ENCODE results near the gene PAH. TPM values are rescaled to one million over a fixed set of nuclear protein-coding genes. Genes with fewer than 3 reads are reported as not detected.

The PAH gene
- total RNA-seq, 2 experiments from 2014 or later, result not detected

GRCh38 chr12:102946042-102946441 lies 29.0 kb upstream of the PAH start:
- Mint-ChIP-seq H3K36me3 (ENCODE audit: low read depth) (no peaks in the 10 kb centered on the region), H3K4me1 (ENCODE audit: low read depth) (no peaks in the 10 kb centered on the region), H3K4me3 (no peak overlapping the region), H3K9me3 (no peaks in the 10 kb centered on the region), H3K27me3 (peaks cover 67% of the 10 kb centered on the region), H3K27ac (no peak overlapping the region)
- TF ChIP-seq, protein P1, sequence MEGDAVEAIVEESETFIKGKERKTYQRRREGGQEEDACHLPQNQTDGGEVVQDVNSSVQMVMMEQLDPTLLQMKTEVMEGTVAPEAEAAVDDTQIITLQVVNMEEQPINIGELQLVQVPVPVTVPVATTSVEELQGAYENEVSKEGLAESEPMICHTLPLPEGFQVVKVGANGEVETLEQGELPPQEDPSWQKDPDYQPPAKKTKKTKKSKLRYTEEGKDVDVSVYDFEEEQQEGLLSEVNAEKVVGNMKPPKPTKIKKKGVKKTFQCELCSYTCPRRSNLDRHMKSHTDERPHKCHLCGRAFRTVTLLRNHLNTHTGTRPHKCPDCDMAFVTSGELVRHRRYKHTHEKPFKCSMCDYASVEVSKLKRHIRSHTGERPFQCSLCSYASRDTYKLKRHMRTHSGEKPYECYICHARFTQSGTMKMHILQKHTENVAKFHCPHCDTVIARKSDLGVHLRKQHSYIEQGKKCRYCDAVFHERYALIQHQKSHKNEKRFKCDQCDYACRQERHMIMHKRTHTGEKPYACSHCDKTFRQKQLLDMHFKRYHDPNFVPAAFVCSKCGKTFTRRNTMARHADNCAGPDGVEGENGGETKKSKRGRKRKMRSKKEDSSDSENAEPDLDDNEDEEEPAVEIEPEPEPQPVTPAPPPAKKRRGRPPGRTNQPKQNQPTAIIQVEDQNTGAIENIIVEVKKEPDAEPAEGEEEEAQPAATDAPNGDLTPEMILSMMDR (IDR thresholded peaks at IDR 0.05), result no peak
- intact Hi-C loops (cut with DNase I, micrococcal nuclease), result no loop called here
- Histone ChIP-seq H3K27ac (ENCODE audit: low read depth in 1 of 2, low read length in 2 of 2) (no peak overlapping the region), H3K27me3 (ENCODE audit: control insufficient read depth in 1 of 2, insufficient read depth in 2 of 2, low read length in 2 of 2) (peaks cover 19 to 32% of the 10 kb centered on the region in 2 experiments), H3K36me3 (ENCODE audit: insufficient read depth, low read length) (no peaks in the 10 kb centered on the region), H3K4me1 (ENCODE audit: insufficient read depth, low read length) (no peaks in the 10 kb centered on the region), H3K9me3 (ENCODE audit: control insufficient read depth in 1 of 2, insufficient read depth in 1 of 2, low read length in 2 of 2) (peaks cover 0 to 2% of the 10 kb centered on the region in 2 experiments), H3K4me3 (ENCODE audit: low read length) (no peak overlapping the region)
- POLR2A ChIA-PET, result no interaction called here
- CTCF ChIA-PET, result no interaction called here
- ATAC-seq (ENCODE audit: poor library complexity), result no peak
- no peak for DNase-seq

- ATAC-seq (ENCODE audit: poor library complexity) (no peak), DNase-seq (no peak)
- TF ChIP-seq, protein P1 (IDR thresholded peaks at IDR 0.05), result no peak
- H3K27ac Mint-ChIP-seq, result no peak overlapping the region
- H3K4me3 Mint-ChIP-seq, result no peak overlapping the region
- no peaks in the 10 kb centered on the region for H3K36me3 ChIP-seq (ENCODE audit: insufficient read depth, low read length)
- no peaks in the 10 kb centered on the region for H3K4me1 Mint-ChIP-seq (ENCODE audit: low read depth)
- H3K9me3 ChIP-seq (ENCODE audit: control insufficient read depth in 1 of 2, insufficient read depth in 1 of 2, low read length in 2 of 2), result peaks cover 4 to 9% of the 10 kb centered on the region in 2 experiments
- ChIA-PET POLR2A (no interaction called here), CTCF (interaction anchor here (1.6 kb wide), 1 partner anchor 9 kb away, joined by 5 read pairs; no protein-coding TSS in a partner anchor)
- H3K36me3 Mint-ChIP-seq (ENCODE audit: low read depth), result no peaks in the 10 kb centered on the region
- peaks cover 39% of the 10 kb centered on the region for H3K27me3 Mint-ChIP-seq
- H3K27me3 ChIP-seq (ENCODE audit: control insufficient read depth in 1 of 2, insufficient read depth in 2 of 2, low read length in 2 of 2), result peaks cover 0 to 17% of the 10 kb centered on the region in 2 experiments
- no peak overlapping the region for H3K27ac ChIP-seq (ENCODE audit: low read depth in 1 of 2, low read length in 2 of 2)
- no peaks in the 10 kb centered on the region for H3K4me1 ChIP-seq (ENCODE audit: insufficient read depth, low read length)
- no peak overlapping the region for H3K4me3 ChIP-seq (ENCODE audit: low read length)
- H3K9me3 Mint-ChIP-seq, result no peaks in the 10 kb centered on the region
- intact Hi-C loops (cut with DNase I, micrococcal nuclease), result no loop called here
Observed at GRCh38 chr12:102939670-102940222, 22.7 kb upstream of the PAH start.

DNA sequence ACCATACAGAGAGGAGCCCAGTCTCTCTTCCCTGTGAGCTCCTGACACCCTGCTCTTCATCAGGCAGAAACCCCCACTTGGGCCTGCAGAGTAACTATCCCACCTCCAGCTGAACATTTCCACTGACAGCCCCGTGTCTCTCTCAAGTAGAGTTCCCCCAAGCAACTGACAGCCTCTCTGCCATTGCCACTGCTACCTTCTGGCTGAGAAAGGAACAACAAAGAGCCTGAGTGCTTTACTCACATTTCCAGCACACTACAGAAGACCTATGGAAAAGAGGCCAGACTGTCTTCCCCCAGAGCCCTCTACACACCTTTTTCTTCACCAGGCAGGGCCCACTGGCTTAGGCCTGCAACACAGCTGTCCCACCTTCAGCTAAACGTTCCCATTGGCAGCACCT lies 22.0 kb upstream of the PAH start:
- no peak overlapping the region for H3K27ac ChIP-seq (ENCODE audit: low read depth in 1 of 2, low read length in 2 of 2)
- peaks cover 0 to 17% of the 10 kb centered on the region in 2 experiments for H3K27me3 ChIP-seq (ENCODE audit: control insufficient read depth in 1 of 2, insufficient read depth in 2 of 2, low read length in 2 of 2)
- no peaks in the 10 kb centered on the region for H3K4me1 Mint-ChIP-seq (ENCODE audit: low read depth)
- no peak overlapping the region for H3K4me3 Mint-ChIP-seq
- TF ChIP-seq, protein P1 (IDR thresholded peaks at IDR 0.05), result no peak
- H3K4me3 ChIP-seq (ENCODE audit: low read length), result no peak overlapping the region
- POLR2A ChIA-PET, result no interaction called here
- DNase-seq, result no peak
- no peaks in the 10 kb centered on the region for H3K36me3 ChIP-seq (ENCODE audit: insufficient read depth, low read length)
- H3K27ac Mint-ChIP-seq, result no peak overlapping the region
- ATAC-seq (ENCODE audit: poor library complexity), result no peak
- intact Hi-C loops (cut with DNase I, micrococcal nuclease), result no loop called here
- CTCF ChIA-PET, result no interaction called here
- H3K36me3 Mint-ChIP-seq (ENCODE audit: low read depth), result no peaks in the 10 kb centered on the region
- no peaks in the 10 kb centered on the region for H3K4me1 ChIP-seq (ENCODE audit: insufficient read depth, low read length)
- H3K9me3 Mint-ChIP-seq, result no peaks in the 10 kb centered on the region
- H3K27me3 Mint-ChIP-seq, result peaks cover 35% of the 10 kb centered on the region
- H3K9me3 ChIP-seq (ENCODE audit: control insufficient read depth in 1 of 2, insufficient read depth in 1 of 2, low read length in 2 of 2), result peaks cover 4 to 9% of the 10 kb centered on the region in 2 experiments

All from CD4-positive, alpha-beta T cell (primary cell).